ENCODE results near the gene TRMT61A. TPM values are rescaled to one million over a fixed set of nuclear protein-coding genes. Genes with fewer than 3 reads are reported as not detected.

TRMT61A gene
- total RNA-seq = 3.6 and 4.4 TPM in 2 replicates

DNA sequence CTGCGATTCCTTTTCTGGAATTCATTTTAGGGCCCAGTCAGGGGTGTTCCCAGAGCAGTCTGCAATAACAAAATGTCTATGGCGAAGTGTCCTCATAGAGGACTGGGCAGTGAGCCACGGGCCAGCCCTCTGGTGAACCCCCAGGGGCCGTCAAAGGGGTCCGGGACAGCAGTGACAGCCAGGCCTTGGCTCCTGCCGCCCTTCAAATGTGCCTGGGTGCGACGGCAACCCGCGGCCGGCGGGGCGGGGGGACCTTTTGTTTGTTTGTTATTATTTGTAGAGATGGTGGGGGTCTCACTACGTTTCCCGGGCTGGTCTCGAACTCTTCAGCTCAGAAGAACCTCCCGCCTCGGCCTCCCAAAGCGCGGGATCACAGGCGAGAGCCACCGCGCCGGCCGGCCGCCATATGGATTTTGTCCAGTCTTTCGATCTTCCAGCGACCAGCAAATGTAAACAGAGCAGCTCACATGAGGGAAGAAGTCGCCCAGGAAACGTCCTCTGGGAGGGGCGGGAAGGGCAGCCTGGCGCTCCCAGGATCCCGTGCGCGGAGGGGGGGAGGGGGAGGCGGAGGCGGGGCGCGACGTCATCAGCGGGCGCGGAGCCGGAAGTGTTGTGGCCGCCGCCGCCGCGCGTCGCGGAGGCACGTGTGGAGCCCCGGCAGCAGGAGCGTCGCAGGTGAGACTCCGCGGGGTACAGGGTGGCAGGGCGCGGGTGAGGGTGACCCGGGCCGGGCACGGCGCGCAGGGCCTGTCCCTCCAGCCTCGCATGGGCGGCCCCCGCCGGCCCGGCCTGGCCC, at the start of gene TRMT61A:
TRMT61A (plus strand) TSS at position 610 of the 796 bp plus-strand sequence. CDS start 783 bp downstream, outside the sequence.

GRCh38 chr14:103522649-103523574, 6.1 kb upstream of the TRMT61A start, which contains the start of gene CKB:
Gene CKB (minus strand): TSS chr14:103522830. CDS start chr14:103522493, 337 bp downstream.

DNA sequence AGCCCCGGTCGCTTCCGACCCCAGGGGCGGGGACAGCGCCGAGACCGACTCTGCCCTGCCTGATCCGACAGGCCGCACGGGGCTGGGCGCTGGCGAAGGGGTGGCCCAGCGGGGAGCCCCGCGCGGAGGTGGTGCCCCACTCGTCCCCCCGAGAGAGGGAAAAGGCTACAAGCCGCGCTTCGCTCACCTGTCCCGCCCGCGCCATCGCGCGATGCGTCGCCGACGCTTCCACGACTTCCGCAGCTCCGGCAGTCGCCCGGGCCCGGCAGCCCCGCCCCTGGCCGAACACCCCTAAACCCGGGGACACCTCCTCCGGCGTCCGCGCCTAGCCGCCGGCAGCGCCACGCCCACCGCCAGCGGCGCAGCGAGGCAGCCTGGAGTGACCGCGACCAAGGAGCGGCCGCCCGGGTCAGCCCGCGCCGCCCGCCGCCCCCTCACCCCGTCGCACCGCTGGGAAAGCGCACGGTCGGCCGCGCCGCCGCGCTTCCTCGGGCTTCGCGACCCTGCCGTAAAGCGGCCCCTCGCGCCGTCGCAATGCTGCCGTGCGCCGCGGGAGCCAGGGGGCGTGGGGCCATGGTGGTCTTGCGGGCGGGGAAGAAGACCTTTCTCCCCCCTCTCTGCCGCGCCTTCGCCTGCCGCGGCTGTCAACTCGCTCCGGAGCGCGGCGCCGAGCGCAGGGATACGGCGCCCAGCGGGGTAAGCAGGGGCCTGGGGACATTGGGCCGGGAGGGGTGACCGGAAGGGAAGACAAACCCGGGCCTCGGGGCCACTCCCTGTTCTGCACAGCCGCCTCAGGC, 33.6 kb downstream of the TRMT61A start, which contains the start of the genes BAG5 and COA8:
BAG5 (minus strand) TSS at position 229 of the 797 bp plus-strand sequence. CDS start 1,493 bp downstream, outside the sequence.
COA8 (plus strand) TSS at position 532 of the 797 bp plus-strand sequence; CDS start at position 574, 42 bp downstream.

Other genes with a start within 250 kb of the TRMT61A start
- gene EIF5, start 195.0 kb upstream of the TRMT61A start, total RNA-seq = 111 and 125 TPM in 2 replicates
- gene MARK3, start 143.8 kb upstream of the TRMT61A start, total RNA-seq = 45.1 and 55.3 TPM in 2 replicates
- 2.4 and 6.1 TPM in 2 replicates for gene CKB, start 6.4 kb upstream of the TRMT61A start, total RNA-seq
- gene BAG5, start 33.5 kb downstream of the TRMT61A start, total RNA-seq = 31.3 and 34.0 TPM in 2 replicates
- gene COA8, start 33.8 kb downstream of the TRMT61A start, total RNA-seq = 22.2 and 26.1 TPM in 2 replicates
- gene KLC1, start 100.0 kb downstream of the TRMT61A start, total RNA-seq = 140 and 153 TPM in 2 replicates
- gene XRCC3, start 186.3 kb downstream of the TRMT61A start, total RNA-seq = 5.7 and 7.2 TPM in 2 replicates
- gene ZFYVE21, start 186.6 kb downstream of the TRMT61A start, total RNA-seq = 62.0 and 92.0 TPM in 2 replicates